Putamen (tissue), 1 donor: ENCODE data around the gene HRC.
"Not testable (repeated sequence)": the region's sequence is repeated elsewhere in the genome, so short reads cannot be mapped to it uniquely, and the experiment has no call there.

Source experiments
- DNase-seq: peaks from one replicate; pipeline ENCODE4 v3.0.0-alpha.2; 2016; ENCODE audit warnings: low spot score

The HRC gene

GRCh38 chr19:49135686-49136085 is 19.5 kb downstream of the HRC start:
- DNase-seq, result no peak

DNA sequence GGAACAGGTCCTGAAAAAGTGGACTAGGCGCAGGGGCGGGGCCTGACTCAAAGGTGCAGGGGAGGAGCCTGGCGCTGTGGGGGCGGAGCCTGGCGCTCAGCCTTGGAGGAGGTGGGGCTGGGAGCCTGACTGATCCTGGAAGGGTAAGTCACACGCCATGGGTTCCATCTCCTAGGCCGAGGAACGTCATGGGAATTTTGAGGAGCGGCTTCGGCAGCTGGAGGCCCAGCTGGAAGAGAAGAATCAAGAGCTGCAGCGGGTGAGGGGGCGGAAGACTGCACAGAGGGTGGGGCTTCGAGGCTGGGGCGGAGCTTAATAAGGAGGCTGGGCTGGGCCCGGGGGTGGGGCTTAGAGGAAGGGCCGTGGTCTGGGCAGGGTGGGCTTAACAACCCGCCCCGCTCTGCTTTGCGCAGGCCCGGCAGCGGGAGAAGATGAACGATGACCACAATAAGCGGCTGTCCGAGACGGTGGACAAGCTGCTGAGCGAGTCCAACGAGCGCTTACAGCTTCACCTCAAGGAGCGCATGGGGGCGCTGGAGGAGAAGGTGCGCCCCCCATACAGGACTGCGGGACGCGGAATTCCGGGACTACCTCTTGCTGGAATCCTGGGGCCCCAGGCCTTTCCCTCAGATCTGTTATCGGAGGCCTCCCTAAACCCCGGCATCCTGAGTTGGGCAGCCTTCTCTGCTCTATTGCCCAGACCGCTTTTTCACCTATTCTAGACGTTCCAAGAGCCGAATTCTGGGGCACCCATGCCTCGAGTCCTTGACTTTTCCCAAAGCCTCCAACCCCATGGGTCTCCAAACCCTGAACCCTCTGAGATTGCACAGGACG is 21.4 kb downstream of the HRC start:
- no peak for DNase-seq

DNA sequence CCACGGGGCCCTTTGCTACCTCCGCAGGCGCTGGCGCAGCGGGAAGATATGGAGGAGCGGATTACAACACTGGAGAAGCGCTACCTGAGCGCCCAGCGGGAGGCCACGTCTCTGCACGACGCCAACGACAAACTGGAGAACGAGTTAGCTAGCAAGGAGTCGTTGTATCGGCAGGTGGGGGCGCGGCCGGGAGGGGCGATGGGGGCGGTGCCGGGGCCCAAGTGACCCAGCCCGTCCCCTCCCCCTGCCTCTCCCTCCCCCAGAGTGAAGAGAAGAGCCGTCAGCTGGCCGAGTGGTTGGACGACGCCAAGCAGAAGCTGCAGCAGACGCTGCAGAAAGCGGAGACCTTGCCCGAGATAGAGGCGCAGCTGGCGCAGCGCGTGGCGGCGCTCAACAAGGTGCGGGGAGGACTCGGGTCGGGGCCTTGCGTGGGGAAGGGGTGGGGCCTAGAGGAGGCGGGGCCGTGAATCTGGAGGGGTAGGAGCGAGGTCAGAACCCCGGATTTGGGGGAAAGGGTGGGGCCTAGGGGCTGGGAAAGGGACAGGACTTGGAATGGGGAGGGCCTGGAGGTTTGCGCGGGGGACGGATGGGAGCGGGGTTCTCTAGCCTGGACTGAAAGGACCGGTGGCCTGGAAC is 22.1 kb downstream of the HRC start:
- DNase-seq, result no peak

DNA sequence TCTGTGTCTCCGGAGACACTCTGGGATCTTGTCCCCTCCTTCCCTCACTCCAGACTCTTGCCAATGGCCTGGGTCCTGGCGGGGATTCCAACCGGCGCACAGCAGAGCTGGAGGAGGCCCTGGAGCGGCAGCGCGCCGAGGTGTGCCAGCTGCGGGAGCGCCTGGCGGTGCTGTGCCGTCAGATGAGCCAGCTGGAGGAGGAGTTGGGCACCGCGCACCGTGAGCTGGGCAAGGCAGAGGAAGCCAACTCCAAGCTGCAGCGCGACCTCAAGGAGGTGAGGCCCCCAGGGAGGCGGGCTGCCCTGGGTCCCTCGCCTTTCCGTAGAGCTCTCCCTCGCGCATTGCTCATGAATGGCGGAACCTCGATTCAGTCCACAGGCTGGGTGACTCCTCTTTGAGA is 24.9 kb downstream of the HRC start:
- no peak for DNase-seq

GRCh38 chr19:49129238-49129583 is 26.0 kb downstream of the HRC start:
- no peak for DNase-seq

- no peak for DNase-seq
Measured at GRCh38 chr19:49128545-49129237, 26.5 kb downstream of the HRC start.

DNA sequence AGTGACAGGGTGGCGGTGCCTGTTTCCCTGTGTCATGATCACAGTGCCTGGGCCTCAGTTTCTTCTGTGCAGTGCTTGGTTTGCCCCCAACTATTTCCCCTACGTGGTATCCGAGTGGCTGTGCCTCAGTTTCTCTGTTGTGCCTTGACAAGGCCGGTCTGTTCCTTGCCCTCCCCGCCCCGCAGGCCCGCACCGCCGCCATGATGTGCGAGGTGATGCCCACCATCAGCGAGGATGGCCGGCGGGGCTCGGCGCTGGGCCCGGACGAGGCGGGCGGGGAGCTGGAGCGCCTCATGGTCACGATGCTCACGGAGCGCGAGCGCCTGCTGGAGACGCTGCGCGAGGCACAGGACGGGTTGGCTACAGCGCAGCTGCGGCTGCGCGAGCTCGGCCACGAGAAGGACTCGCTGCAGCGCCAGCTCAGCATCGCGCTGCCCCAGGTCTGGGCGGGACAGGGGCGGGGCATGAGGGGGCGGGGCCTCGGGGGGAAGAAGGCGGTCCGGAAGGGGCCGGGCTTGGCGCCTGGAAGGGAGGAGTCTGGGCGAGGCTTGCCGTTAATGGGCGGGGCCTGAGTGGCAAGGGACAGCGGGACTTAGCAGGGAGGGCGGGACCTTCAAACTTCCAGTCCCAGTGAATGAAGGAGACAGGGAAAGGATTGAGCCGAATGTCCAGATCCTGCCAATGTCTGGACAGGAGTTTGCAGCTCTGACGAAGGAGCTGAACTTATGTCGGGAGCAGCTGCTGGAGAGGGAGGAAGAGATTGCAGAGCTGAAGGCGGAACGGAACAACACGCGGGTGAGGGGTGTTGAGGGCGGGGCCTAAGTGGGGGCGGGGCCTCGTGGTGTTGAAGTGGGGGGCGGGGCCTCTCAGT is 27.3 kb downstream of the HRC start:
- peak; percentile 97 for DNase-seq

DNA sequence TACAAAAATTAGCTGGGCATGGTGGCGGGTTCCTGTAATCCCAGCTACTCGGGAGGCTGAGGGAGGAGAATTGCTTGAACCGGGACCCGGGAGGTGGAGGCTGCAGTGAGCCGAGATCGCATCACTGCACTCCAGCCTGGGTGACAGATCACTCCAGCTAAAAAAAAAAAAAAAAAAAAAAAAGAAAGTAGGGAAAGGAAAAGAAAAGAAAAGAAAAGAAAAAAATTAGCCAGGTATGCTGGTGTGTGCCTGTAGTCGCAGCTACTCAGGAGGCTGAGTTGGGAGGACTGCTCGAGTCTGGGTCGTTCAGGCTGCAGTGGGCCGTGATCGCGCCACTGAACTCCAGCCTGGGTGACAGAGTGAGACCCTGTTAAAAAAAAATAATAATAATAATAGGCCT is 28.0 kb downstream of the HRC start:
- DNase-seq, result not testable (repeated sequence)

DNA sequence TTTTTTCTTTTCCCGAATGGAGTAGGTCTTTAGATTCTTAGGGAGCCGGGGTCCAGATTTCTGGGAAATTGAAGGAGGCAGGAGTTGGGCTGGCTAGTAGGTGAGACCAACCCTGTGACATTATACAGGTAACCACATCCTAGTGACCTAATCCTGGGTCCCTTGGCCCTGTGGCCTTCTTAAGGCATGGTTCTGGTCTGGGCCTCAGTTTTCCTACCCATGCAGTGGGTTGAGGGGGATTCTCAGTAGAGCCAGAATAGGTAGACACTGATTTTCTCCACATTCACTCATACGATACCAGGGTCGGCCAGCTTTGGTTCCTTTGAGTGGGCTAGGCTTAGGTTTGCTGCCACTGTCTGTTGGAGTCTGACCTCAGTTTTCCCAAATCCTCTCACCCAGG is 28.6 kb downstream of the HRC start:
- no peak for DNase-seq

- DNase-seq, result no peak
Measured at GRCh38 chr19:49125025-49125731, 30.0 kb downstream of the HRC start.

DNA sequence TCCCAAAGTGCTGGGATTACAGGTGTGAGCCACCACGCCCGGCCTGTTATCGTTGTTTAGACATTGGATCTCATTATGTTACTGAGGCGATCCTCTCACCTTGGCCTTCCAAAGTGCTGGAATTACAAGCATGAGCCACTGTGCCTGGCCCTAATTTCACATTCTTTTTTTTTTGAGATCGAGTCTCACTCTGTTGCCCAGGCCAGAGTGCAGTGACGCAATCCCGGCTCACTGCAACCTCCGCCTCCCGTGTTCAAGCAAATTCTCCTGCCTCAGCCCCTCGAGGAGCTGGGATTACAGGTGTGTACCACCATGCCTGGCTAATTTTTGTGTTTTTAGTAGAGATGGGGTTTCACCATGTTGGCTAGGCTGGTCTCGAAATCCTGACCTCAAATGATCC is 31.9 kb downstream of the HRC start:
- DNase-seq, result not testable (repeated sequence)

- not testable (repeated sequence) for DNase-seq
Measured at GRCh38 chr19:49121841-49122240, 33.4 kb downstream of the HRC start.

DNA sequence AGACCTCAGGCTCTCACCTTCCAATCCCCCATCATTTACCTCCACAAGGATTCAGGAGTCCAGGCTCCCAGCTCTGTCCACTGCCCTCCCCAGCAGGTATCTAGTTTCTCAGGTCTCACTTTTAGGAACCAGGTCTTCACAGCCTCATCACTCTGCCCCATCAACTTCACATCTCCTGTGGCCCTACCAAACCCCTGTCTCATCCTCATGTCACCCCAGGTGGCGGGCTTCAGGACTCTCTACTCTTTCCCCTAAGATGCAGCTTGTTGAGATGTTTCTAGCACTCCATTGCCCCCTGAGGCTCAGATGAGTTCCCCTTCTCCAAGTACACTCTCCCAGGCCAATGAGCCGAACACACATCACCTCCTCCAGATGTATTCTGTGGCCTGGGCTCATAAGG is 34.3 kb downstream of the HRC start:
- DNase-seq, result no peak

DNA sequence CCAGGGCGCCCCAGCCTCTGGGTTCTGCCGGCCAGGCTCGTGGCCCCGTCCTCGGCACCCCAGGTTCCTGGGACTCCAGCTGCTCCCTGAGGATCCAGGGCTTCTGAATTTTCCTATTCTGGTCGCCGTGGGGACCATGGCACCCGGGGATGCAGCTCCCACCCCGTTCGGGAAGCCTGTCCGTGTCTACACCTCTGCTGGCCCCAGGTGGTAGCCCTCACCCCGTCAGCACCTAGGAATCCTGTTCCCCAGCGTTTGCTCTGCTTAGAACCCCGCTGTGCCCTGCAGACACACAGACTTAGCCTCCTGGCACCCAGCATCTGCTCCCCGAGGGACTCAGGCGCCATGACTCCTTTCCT is 34.9 kb downstream of the HRC start:
- no peak for DNase-seq

GRCh38 chr19:49119411-49120324 is 35.5 kb downstream of the HRC start, which contains the start of gene PPFIA3:
TSS of gene PPFIA3 (plus strand) at chr19:49119544. CDS start at chr19:49127874, 8,330 bp downstream.
- DNase-seq, result no peak

GRCh38 chr19:49118565-49119410 is 36.4 kb downstream of the HRC start, which contains the start of gene C19orf73:
TSS of gene C19orf73 (minus strand) at chr19:49119143. CDS start at chr19:49119022, 121 bp downstream.
- DNase-seq, result peak; percentile 97

GRCh38 chr19:49117677-49118564 is 37.3 kb downstream of the HRC start:
- DNase-seq, result no peak

GRCh38 chr19:49116544-49116943 is 38.7 kb downstream of the HRC start:
- DNase-seq, result no peak
